ENCODE data around the gene EHD2. TPM values are rescaled to one million over a fixed set of nuclear protein-coding genes. Genes with fewer than 3 reads are reported as not detected.
"Not testable (repeated sequence)": the region's sequence is repeated elsewhere in the genome, so short reads cannot be mapped to it uniquely, and the experiment has no call there.

EHD2 gene
- total RNA-seq, 1 donor from 2014 or later: 159 TPM

GRCh38 chr19:47781590-47782262 is 68.5 kb downstream of the EHD2 start:
- Histone ChIP-seq H4K20me1 (ENCODE audit: insufficient read depth, low read length) (peaks cover 52% of the 10 kb centered on the region), H2AFZ (ENCODE audit: low read depth, low read length) (no peak overlapping the region), H3K27ac (ENCODE audit: low read depth, low read length) (no peak overlapping the region), H3K79me2 (ENCODE audit: insufficient read depth, low read length) (peaks cover 40% of the 10 kb centered on the region), H3K9ac (ENCODE audit: low read length) (no peak overlapping the region), H3K4me2 (ENCODE audit: low read length) (no peak overlapping the region), H3K36me3 (ENCODE audit: insufficient read depth, low read length) (peaks cover 17% of the 10 kb centered on the region), H3K27me3 (ENCODE audit: insufficient read depth, low read length) (no peaks in the 10 kb centered on the region), H3K4me3 (ENCODE audit: insufficient read depth, low read depth, low read length) (no peak overlapping the region), H3K4me1 (ENCODE audit: insufficient read depth, low read length) (peaks cover 14% of the 10 kb centered on the region), H3K9me3 (ENCODE audit: insufficient read depth, low read depth, low read length) (no peaks in the 10 kb centered on the region)
- TF ChIP-seq EZH2 (IDR thresholded peaks at IDR 0.05; ENCODE audit: insufficient read depth, low read length) (no peak), CTCF (IDR thresholded peaks at IDR 0.05; ENCODE audit: insufficient read depth, low read depth, low read length) (no peak)
- Mint-ChIP-seq H3K27me3 (ENCODE audit: low read depth, unreplicated experiment) (no peaks in the 10 kb centered on the region), H3K9me3 (ENCODE audit: unreplicated experiment) (no peaks in the 10 kb centered on the region), H3K4me1 (ENCODE audit: low read depth, unreplicated experiment) (peaks cover 12% of the 10 kb centered on the region), H3K36me3 (ENCODE audit: low read depth, unreplicated experiment) (peaks cover 30% of the 10 kb centered on the region), H3K27ac (ENCODE audit: unreplicated experiment) (no peak overlapping the region), H3K4me3 (ENCODE audit: unreplicated experiment) (peak overlapping the region; percentile 58)
- DNase-seq (ENCODE audit: low read depth) (no peak), FAIRE-seq (no peak)

- no peaks in the 10 kb centered on the region for H3K27me3 ChIP-seq (ENCODE audit: insufficient read depth, low read length)
- no peak overlapping the region for H2AFZ ChIP-seq (ENCODE audit: low read depth, low read length)
- TF ChIP-seq CTCF (IDR thresholded peaks at IDR 0.05; ENCODE audit: insufficient read depth, low read depth, low read length): no peak
- TF ChIP-seq EZH2 (IDR thresholded peaks at IDR 0.05; ENCODE audit: insufficient read depth, low read length): no peak
- H3K4me1 Mint-ChIP-seq (ENCODE audit: low read depth, unreplicated experiment): peaks cover 8% of the 10 kb centered on the region
- H3K27me3 Mint-ChIP-seq (ENCODE audit: low read depth, unreplicated experiment): no peaks in the 10 kb centered on the region
- H3K4me3 Mint-ChIP-seq (ENCODE audit: unreplicated experiment): no peak overlapping the region
- H3K4me1 ChIP-seq (ENCODE audit: insufficient read depth, low read length): no peaks in the 10 kb centered on the region
- H3K36me3 Mint-ChIP-seq (ENCODE audit: low read depth, unreplicated experiment): peaks cover 29% of the 10 kb centered on the region
- H3K9me3 Mint-ChIP-seq (ENCODE audit: unreplicated experiment): no peaks in the 10 kb centered on the region
- FAIRE-seq (no peak), DNase-seq (ENCODE audit: low read depth) (no peak)
- H3K9me3 ChIP-seq (ENCODE audit: insufficient read depth, low read depth, low read length): no peaks in the 10 kb centered on the region
- H3K4me2 ChIP-seq (ENCODE audit: low read length): no peak overlapping the region
- H3K27ac Mint-ChIP-seq (ENCODE audit: unreplicated experiment): no peak overlapping the region
- H3K4me3 ChIP-seq (ENCODE audit: insufficient read depth, low read depth, low read length): no peak overlapping the region
- H3K9ac ChIP-seq (ENCODE audit: low read length): no peak overlapping the region
- peaks cover 26% of the 10 kb centered on the region for H4K20me1 ChIP-seq (ENCODE audit: insufficient read depth, low read length)
- H3K27ac ChIP-seq (ENCODE audit: low read depth, low read length): no peak overlapping the region
- peaks cover 10% of the 10 kb centered on the region for H3K36me3 ChIP-seq (ENCODE audit: insufficient read depth, low read length)
- H3K79me2 ChIP-seq (ENCODE audit: insufficient read depth, low read length): peaks cover 2% of the 10 kb centered on the region
Measured at GRCh38 chr19:47786566-47786965, 73.3 kb downstream of the EHD2 start.

- H3K79me2 ChIP-seq (ENCODE audit: insufficient read depth, low read length); H3K4me3 Mint-ChIP-seq (ENCODE audit: unreplicated experiment); H3K4me1 ChIP-seq (ENCODE audit: insufficient read depth, low read length); H3K4me3 ChIP-seq (ENCODE audit: insufficient read depth, low read depth, low read length); H3K9me3 ChIP-seq (ENCODE audit: insufficient read depth, low read depth, low read length); H3K4me2 ChIP-seq (ENCODE audit: low read length); H3K9me3 Mint-ChIP-seq (ENCODE audit: unreplicated experiment); H3K27ac ChIP-seq (ENCODE audit: low read depth, low read length); H3K27me3 Mint-ChIP-seq (ENCODE audit: low read depth, unreplicated experiment); H3K27ac Mint-ChIP-seq (ENCODE audit: unreplicated experiment); H3K9ac ChIP-seq (ENCODE audit: low read length); H2AFZ ChIP-seq (ENCODE audit: low read depth, low read length); H3K4me1 Mint-ChIP-seq (ENCODE audit: low read depth, unreplicated experiment); H3K27me3 ChIP-seq (ENCODE audit: insufficient read depth, low read length); FAIRE-seq; DNase-seq (ENCODE audit: low read depth): not testable (repeated sequence)
- H4K20me1 ChIP-seq (ENCODE audit: insufficient read depth, low read length): peaks cover 19% of the 10 kb centered on the region
- peaks cover 23% of the 10 kb centered on the region for H3K36me3 Mint-ChIP-seq (ENCODE audit: low read depth, unreplicated experiment)
- H3K36me3 ChIP-seq (ENCODE audit: insufficient read depth, low read length): peaks cover 10% of the 10 kb centered on the region
Measured at GRCh38 chr19:47787307-47787706, 74.1 kb downstream of the EHD2 start.

GRCh38 chr19:47789811-47790210 is 76.6 kb downstream of the EHD2 start:
- not testable (repeated sequence) for H3K4me3 ChIP-seq (ENCODE audit: insufficient read depth, low read depth, low read length); H3K27me3 ChIP-seq (ENCODE audit: insufficient read depth, low read length); H4K20me1 ChIP-seq (ENCODE audit: insufficient read depth, low read length); H3K79me2 ChIP-seq (ENCODE audit: insufficient read depth, low read length); H3K9ac ChIP-seq (ENCODE audit: low read length); H3K4me2 ChIP-seq (ENCODE audit: low read length); H3K4me1 ChIP-seq (ENCODE audit: insufficient read depth, low read length); H3K4me3 Mint-ChIP-seq (ENCODE audit: unreplicated experiment); H3K4me1 Mint-ChIP-seq (ENCODE audit: low read depth, unreplicated experiment); DNase-seq (ENCODE audit: low read depth); H3K9me3 Mint-ChIP-seq (ENCODE audit: unreplicated experiment); H3K27ac ChIP-seq (ENCODE audit: low read depth, low read length); H3K9me3 ChIP-seq (ENCODE audit: insufficient read depth, low read depth, low read length); H3K27ac Mint-ChIP-seq (ENCODE audit: unreplicated experiment); FAIRE-seq; H3K36me3 Mint-ChIP-seq (ENCODE audit: low read depth, unreplicated experiment); H2AFZ ChIP-seq (ENCODE audit: low read depth, low read length); H3K36me3 ChIP-seq (ENCODE audit: insufficient read depth, low read length); H3K27me3 Mint-ChIP-seq (ENCODE audit: low read depth, unreplicated experiment)

Data from astrocyte (in vitro differentiated cells and primary cell).